GM19467 (cell line): Measurements from ENCODE around the gene GATB.
"Not testable (repeated sequence)": the region's sequence is repeated elsewhere in the genome, so short reads cannot be mapped to it uniquely, and the experiment has no call there.

Experiments
- ATAC-seq: cut with Tn5 transposase; IDR thresholded peaks from one replicate; pipeline ENCODE4 v1.9.1; 2021; ENCODE audit warnings: mild to moderate bottlenecking, moderate library complexity; ENCODE audit not compliant: unreplicated experiment

The GATB gene

DNA sequence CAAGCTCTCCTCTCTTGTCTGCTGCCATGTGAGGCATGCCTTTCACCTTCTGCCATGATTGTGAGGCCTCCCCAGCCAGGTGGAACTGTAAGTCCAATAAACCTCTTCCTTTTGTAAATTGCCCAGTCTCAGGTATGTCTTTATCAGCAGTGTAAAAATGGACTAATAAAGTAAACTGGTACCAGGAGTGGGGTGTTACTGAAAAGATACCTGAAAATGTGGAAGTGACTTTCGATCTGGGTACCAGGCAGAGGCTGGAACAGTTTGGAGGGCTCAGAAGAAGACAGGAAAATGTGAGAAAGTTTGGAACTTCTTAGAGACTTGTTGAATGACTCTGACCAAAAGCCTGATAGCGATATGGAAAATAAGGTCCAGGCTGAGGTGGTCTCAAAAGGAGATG lies 24.0 kb downstream of the GATB start:
- not testable (repeated sequence) for ATAC-seq

DNA sequence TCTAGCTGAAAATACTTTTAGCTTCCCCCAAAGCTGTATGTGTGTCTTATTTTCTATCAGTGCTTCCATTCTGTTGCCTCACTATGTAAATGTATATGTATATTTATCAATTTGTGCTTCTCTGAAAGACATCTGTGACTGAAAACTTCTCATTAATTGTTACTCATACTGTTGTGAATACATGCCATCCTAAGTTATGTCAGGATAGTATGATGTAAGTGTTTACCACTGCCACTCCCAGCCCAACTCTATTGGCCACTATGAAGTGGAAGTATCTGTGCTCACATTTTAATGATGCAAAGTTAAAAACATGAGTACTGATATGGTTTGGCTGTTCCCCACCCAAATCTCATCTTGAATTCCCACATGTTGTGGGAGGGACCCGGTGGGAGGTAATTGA lies 24.4 kb downstream of the GATB start:
- ATAC-seq = no peak

DNA sequence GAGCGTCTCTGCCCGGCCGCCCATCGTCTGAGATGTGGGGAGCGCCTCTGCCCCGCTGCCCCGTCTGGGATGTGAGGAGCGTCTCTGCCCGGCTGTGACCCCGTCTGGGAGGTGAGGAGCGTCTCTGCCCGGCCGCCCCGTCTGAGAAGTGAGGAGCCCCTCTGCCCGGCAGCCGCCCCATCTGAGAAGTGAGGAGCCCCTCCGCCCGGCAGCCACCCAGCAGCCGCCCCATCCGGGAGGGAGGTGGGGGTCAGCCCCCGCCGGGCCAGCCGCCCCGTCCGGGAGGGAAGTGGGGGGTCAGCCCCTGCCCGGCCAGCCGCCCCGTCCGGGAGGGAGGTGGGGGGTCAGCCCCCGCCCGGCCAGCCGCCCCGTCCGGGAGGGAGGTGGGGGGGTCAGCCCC lies 29.1 kb downstream of the GATB start:
- ATAC-seq = not testable (repeated sequence)

DNA sequence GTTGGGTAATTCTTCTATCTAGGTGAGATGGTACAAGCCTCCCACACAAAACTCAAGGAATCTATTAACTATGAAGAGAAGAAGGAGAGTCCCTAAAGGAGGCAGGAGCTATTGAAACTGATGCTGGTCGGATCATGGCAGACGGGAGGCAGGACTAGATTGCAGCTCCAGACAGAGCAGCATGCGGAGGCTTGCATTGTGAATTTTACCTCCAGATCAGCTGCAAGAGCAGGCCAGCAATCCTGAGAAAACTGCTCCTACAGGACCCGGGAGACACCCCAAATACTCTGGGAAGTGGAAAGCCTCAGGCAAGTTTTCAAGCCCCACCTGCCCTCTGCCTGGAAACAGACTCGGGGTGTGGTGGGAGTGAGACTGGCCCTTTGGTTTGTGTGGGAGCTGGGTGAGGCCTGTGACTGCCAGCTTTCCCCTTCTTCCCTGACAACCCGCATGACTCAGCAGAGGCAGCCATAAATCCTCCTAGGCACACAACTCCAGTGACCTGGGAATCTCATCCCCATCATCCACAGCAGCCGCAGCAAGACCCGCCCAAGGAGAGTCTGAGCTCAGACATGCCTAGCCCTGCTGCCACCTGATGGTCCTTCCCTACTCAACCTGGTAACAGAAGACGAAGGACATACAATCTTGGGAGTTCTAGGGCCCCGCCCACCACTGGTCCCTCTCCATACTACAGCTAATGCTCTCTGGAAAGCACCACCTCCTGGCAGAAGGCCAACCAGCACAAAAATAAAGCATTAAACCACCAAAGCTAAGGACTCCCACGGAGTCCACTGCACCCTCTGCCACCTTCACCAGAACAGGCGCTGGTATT lies 30.9 kb downstream of the GATB start:
- no peak for ATAC-seq

DNA sequence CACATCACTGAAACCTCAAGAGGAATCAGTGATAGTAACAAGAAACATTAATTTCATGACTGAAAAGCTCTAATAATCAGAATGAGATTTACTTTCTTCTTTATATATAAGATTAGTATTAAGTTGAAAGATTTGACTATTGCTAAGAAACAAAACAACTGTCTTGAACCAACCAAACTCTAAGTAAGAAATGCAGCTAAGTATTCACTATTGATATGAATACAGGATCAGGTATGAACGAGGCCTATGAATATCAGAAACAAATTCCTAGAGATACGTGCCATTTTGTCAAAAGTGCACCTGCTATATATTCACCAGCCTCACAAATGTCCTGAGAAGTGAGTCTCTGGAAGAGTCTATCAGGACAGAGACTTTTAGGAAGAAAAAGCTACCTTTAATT lies 32.1 kb downstream of the GATB start:
- ATAC-seq = no peak

DNA sequence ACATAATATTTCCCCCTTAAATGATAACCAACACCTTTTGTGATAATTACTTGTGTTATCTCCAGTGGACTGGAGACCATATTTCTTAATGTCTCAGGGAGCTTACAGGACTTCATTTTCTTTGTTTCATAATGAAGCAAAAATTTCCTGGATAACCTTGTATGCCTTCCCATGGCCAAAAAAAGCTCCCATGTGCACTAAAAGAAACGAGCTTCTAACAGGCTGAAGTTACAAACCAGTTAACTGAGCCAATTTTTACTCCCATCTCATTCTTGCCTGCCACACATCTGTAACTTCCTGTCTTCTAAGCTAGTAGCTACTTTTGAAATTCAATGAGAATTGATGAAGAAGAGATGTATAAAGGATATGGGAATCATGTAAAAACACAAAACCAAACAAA lies 32.8 kb downstream of the GATB start:
- ATAC-seq = no peak

DNA sequence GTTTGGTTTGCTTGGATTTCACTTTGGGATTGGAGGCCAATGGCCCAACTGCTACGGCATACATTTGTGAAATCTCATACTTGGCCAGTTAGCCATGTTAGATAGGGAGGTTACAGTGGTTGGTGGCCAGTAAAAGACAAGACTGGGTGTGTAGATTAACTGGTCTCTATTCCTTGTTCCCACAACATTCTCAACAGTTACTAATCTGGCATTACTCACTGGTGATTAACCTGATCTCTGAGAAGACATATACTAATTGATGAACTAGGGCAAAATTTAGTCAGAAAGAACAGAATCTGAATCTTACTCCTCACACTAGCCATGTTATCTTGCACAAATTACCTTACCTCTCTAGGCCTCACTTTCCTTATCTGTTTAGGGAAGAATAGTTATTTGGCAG lies 33.4 kb downstream of the GATB start:
- no peak for ATAC-seq

DNA sequence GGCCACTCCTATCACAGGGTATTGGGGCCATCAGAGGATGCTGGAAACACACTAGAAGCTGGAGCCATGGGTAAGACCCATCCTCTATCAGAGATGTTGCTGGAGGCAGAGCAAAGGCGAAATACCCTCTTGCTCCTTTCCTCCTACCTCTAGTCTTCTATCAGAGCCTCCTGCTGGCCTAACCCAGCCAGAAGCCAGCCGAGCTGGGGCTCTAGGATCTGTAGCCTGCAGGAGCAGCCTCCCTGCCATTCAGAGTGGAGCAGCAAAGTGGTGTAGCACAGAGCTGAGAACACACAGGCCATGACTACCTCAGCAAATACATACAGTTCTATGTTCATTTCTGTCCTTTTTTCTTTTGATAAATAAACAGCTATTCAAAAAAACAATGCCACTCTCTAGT lies 35.7 kb downstream of the GATB start:
- ATAC-seq = no peak

DNA sequence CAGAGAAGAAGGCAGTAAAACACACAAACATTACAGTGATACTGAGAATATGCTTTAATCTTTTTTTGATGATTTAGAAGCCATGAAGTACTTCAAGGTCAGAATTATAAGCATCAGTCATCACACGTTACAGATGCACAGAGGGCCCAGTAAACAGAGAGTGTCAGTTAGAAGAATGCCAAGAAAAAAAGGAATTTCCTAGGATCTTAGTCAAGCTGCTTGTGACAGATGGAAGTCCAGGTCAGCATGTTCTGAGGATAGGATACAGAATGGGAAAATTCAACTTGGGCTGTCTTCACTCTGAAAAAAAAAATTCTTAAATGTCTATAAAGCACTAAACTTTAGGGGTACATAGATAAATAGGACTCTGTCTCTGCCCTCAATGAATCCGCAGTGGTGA lies 38.9 kb downstream of the GATB start:
- no peak for ATAC-seq

DNA sequence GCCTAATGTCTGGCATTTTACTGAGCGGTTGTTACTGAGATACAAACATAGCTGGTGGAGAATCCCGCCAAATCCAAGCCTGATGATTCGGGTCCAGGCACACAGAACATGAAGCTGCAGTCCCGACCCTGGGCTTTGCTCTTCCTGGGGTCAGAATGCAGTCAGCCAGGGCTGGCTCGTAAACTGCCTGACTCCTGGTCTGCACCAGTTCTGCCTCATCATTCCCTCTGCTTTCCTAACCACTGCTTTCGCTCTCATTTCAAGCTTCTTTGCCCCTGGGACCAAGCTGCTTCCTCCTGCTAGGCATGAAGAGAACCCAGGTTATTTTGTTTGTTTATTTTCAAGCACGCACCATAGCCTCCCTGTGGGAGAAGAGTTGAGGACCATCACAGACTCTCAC lies 39.3 kb downstream of the GATB start:
- ATAC-seq = no peak

DNA sequence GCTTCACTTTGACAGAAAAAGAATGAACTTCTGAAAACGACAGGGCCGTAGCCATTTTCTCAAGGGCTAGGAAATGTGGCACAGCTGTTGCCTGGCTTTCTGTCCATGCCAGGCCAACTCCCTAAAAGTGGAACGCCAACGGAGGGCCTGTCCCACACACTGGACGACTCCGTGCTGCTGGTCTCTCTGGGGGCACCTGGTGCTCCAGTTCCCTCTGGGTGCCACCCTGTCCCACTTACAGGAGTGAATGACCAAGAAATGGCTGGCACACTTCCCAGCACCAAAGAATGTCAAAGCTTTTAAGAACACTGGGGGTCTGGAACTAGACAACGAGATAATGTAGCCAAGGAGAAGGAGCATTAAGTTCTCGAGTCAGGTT lies 40.9 kb downstream of the GATB start:
- ATAC-seq = no peak

DNA sequence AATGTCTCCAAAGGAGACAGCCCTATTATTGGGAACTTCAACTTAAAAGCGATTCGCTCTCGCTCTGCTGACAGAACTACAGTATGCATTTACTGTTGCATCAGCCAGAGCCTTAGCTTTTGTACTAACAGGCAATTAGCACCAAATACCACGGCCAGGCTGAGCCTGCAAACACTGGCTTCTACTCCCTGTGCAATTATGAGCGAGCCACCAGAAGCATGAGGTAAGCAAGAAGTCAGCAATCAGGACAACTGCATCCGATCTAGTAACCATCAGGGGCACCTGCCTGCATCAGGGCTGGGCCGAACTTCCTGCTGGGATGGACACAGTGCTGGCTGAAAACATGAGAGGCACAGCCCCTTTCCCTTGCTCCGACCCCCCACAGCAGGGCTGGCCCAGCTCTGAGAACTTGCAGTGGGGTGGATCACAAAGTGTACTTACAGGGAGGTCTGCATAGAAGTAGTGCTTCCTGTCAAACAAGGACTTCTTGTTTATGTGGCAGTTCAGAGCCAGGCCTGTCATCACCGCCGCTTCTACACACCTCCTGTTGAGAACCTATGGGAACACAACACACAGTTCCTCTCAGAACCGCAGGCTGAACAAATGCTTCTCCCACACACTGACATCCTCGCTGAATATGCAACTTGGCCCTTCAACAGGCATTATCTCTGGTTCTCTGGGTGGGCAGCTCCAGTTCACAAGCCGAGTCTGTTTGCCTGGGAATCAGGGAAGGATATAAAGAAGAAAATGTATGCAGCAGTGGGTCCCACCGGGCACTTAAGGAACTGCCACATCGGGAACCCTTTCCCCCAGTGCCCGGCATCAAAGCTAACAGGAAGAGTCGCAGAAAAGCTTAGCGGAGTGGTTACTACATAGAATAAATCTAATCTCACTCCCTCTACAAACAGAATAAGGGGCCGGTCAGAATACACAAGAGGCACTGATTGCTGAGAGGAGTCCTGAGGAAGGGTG lies 41.5 kb downstream of the GATB start:
- no peak for ATAC-seq

DNA sequence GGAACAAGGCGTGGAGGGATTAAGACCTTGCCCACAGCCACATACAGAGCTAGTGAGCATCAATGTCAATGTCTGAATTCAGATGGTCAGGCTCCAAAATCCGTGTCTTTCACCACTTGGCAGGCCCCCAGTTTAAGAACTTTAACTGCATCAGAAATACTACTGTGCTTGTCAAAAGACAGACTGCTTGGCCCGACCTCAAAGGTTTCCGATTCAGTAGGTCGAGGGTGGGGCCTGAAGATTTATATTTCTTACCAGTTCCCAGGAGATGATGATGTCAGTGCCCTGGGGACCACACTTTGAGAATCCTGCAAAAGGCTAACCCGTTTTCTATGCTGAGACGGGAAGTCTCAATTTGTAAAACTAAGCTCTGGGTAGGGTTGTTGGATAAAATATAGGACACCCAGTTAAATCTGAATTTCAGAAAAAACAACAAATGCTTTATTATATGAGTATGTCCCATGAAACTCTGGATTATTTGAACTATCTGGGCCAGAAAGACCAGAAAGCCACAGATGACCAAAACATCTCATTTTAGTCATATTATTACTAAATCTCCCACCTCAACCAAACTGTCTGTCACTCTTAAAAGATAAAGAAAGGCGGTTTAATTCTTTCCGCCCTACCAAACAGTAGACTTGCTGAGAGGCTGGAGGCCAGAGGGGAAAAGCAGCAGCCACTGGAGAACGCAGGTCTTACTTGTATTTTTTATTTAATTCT lies 42.7 kb downstream of the GATB start:
- ATAC-seq = no peak

DNA sequence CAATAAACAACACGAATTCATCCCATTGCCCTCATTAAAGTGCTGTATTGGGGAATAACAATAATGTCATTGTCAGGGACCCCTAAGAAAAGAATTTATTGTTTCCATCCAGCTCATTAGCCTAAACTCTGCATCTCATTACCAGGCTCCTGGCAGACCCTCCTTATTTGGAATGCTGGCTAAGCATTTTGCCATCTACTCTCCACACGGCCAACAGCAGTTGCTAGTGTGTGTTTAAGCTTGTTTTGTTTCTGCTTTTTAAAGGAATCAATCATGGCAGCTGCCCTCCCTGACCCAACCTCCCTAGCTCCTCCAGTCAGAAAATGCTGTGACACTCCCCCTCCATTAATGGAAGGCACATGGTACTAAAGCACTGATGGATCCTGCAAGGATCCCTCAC lies 43.5 kb downstream of the GATB start:
- no peak for ATAC-seq

DNA sequence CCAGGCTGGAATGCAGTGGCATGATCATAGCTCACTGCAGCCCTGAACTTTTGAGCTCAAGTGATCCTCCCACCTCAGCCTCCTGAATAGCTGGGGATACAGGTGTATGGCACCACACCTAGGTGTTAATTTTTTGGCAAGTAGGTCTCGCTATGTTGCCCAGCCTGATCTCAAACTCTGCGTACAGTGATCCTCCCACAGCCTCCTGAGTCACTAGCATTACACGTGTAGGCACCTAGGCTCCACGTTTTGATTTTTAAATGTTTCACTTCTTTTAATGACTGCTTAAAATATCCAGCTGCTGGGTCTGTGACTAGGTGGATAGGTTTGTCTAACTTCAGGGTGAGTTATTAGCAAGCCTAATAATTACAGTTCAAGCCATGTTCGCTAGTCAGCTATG lies 44.5 kb downstream of the GATB start:
- no peak for ATAC-seq

DNA sequence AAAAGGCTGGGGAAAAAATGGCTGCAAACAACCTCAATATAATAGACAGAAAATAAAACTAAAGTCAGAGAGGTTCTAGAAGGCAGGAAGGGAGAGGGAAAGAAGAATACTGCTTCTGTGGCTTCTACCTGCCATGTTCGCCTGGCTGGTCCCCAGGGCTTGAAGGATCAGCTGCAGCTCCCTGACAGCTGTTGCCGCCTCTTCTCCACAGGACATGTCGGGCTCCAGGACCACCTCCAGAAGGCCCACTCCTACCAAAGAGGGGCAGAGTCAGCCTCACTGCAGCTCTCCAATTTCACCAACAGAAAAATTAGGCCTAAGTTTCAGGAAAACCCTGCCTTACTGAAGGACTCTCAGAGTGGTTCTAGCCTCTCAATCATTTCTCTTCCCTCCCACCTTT lies 44.9 kb downstream of the GATB start:
- ATAC-seq = no peak

DNA sequence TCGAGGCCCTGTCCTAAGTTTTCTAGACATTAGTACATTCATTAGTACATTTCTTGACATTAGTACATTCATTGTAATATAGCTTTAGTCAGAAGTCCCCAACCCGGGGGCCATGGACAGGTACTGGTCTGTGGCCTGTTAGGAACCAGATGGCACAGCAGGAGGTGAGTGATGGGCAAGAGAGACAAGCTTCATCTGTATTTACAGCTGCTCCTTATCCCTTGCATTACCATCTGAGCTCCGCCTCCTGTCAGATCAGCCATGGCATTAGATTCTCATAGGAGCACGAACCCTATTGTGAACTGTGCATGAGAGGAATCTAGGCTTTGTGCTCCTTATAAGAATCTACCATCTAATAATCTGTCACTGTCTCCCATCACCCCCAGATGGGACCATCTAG lies 48.0 kb downstream of the GATB start:
- ATAC-seq = no peak

DNA sequence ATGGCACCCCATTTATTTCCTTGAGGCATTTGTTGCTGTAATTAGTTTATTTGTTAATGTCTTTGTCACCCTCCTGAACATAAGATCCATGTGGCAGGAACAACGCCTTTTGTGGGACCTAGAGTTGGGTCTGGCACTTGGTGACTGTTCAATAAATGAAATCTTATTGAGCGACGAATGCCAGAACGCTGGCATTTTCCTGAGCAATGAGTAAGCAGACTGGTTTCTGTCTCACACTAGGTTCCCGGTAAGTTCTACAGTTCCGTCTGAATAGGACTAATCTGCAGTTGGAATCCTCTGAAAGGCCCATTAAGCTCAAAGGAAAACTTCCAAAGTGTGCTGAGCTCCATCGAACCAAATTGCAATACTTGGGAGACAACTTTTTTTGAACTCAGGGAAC lies 49.2 kb downstream of the GATB start:
- ATAC-seq = no peak

DNA sequence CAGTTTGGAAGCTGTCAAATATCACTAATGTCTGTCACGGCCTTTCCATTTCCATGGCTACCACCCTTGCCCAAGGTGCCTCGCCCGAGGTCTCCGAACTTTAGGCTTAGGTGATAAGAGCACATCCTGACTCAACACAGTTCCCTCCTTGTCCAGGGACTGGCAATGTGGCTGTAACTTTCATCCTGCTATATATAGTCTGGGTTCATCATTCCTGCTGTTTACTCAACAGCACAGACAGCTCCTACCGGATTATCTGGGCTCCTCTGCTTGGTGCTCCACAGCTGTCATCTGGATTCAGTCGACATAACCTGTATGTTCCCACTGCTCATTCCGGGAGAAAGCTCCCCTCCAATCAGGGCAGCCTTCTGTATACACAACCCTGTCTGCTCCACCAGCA lies 51.2 kb downstream of the GATB start:
- no peak for ATAC-seq

DNA sequence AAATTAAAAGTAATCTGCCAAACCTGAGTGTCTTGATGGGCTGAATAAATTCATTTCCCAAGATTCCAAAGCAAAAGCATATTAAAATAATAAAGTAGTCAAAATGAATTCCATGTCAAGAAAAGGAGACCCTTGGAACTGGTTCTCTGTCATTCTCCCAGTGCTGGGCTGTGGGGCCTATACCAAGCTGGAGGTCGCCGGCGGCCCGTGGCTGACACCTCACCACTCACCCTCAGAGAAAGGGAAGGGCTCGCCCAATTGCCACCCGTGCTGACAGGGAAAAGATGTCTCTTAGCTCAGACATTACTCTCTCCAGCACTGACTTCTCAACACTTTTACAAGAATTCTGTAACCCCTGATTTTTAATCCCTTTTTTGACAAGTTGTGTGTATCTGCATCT lies 51.7 kb downstream of the GATB start:
- no peak for ATAC-seq

DNA sequence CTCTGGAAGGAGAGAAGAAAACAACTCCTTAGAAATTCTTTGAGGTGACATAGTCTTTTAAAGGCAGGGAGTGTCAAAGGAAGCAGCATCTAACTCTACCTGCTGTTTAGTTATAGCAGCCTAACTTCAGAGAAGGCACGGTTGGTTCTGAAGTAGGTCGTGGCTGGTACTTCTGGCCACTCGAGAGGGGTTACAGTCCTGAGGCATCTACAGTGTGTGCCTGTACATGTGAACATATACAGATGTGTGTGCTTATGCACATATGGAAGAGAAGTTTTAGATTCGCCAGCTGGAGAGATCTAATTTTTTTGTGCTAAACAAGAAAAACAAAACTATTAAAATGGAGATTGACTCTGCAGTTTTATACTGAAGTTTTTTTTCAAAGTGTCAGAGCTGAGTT lies 52.7 kb downstream of the GATB start:
- no peak for ATAC-seq
